ENCODE measurements around the gene WAC.
"Not testable (repeated sequence)": the region's sequence is repeated elsewhere in the genome, so short reads cannot be mapped to it uniquely, and the experiment has no call there.

Gene WAC

DNA sequence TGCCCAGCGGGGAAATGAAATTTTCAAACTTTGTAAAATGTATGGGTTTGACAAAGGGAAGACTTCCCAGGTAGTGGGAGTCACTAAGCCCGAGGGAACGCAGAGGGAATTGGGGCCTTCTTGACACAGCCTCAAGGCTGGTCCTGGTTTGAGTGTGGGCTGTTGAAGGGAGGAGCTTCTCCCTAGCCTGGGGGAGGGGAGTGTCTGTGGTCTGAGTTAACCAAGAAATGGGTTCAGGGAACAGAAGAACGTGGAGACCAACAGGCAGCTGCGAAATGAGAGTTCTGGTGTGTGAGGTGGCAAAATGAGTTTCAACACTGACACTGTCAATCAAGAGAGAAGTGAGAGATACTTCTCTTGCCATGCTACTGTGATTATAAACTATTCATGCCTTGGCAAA is 111.7 kb downstream of the WAC start:
- DNase-seq (ENCODE audit: low spot score), result no peak
- TF ChIP-seq, protein P1, sequence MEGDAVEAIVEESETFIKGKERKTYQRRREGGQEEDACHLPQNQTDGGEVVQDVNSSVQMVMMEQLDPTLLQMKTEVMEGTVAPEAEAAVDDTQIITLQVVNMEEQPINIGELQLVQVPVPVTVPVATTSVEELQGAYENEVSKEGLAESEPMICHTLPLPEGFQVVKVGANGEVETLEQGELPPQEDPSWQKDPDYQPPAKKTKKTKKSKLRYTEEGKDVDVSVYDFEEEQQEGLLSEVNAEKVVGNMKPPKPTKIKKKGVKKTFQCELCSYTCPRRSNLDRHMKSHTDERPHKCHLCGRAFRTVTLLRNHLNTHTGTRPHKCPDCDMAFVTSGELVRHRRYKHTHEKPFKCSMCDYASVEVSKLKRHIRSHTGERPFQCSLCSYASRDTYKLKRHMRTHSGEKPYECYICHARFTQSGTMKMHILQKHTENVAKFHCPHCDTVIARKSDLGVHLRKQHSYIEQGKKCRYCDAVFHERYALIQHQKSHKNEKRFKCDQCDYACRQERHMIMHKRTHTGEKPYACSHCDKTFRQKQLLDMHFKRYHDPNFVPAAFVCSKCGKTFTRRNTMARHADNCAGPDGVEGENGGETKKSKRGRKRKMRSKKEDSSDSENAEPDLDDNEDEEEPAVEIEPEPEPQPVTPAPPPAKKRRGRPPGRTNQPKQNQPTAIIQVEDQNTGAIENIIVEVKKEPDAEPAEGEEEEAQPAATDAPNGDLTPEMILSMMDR (IDR thresholded peaks at IDR 0.05; ENCODE audit: borderline replicate concordance, control extremely low read depth, extremely low read depth, insufficient read depth, missing control alignments), result no peak
- in situ Hi-C loops (cut with MboI; ENCODE audit: low sequenced_read_pairs, unreplicated experiment), result no loop called here

DNA sequence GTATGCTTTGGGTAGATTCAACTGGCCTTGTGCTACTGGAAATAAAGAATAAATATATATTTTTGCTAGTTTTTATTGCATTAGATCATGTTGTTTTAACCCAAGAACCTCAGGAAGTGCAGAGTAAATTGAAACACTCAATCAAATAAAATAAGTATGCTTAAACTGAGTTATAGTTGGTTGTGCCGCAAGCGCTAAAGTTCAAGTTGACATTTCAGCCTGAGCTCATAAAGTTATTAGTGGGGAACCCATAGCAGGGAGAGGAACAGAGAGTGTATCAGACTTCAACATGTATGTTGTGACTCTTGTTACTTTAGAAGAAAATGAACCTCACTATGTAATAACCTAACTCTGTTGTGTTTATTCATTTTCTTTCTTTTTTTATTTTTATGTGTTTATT is 119.2 kb downstream of the WAC start:
- in situ Hi-C loops (cut with MboI; ENCODE audit: low sequenced_read_pairs, unreplicated experiment), result loop anchor here (25.0 kb wide), 2 partner anchors 485 to 660 kb away; no protein-coding TSS in a partner anchor
- TF ChIP-seq, protein P1 (IDR thresholded peaks at IDR 0.05; ENCODE audit: borderline replicate concordance, control extremely low read depth, extremely low read depth, insufficient read depth, missing control alignments), result no peak
- DNase-seq (ENCODE audit: low spot score), result no peak

DNA sequence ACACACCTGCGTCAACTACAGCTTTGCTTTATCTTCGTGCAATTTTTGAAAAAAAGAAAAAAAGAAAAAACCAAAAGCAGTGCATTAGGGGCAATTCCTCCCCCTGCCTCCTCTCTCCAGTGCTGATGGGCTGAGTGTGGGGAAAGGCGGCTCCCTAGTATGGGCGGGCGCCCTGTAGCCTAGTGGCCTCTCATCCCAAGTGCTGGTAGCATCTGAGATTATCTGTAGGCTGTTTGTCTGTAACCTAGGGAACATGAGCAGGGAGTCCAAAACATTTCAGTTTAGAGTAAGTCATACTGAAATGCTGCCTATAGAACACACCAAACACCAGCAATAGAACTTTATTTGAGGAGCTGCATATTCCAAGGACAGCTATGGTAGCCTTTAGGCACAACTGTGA is 119.8 kb downstream of the WAC start:
- DNase-seq (ENCODE audit: low spot score), result no peak
- in situ Hi-C loops (cut with MboI; ENCODE audit: low sequenced_read_pairs, unreplicated experiment), result loop anchor here (25.0 kb wide), 2 partner anchors 485 to 660 kb away; no protein-coding TSS in a partner anchor
- TF ChIP-seq, protein P1 (IDR thresholded peaks at IDR 0.05; ENCODE audit: borderline replicate concordance, control extremely low read depth, extremely low read depth, insufficient read depth, missing control alignments), result no peak

DNA sequence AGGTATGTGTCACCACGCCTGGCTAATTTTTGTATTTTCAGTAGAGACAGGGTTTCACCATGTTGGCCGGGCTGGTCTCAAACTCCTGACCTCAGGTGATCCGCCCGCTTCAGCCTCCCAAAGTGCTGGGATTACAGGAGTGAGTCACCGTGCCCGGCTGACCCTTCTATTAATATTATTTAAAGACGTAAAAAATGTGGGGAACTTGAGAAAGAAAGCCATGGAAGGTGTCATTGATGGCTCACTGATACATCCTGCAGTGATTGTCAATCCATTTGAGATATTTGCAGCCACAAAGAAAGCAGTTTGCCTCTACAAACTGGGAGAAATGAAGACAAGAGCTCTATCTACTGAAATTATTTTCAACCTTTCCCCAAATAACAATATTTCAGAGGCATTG is 125.9 kb downstream of the WAC start:
- in situ Hi-C loops (cut with MboI; ENCODE audit: low sequenced_read_pairs, unreplicated experiment), result loop anchor here (25.0 kb wide), 2 partner anchors 478 to 653 kb away; no protein-coding TSS in a partner anchor

DNA sequence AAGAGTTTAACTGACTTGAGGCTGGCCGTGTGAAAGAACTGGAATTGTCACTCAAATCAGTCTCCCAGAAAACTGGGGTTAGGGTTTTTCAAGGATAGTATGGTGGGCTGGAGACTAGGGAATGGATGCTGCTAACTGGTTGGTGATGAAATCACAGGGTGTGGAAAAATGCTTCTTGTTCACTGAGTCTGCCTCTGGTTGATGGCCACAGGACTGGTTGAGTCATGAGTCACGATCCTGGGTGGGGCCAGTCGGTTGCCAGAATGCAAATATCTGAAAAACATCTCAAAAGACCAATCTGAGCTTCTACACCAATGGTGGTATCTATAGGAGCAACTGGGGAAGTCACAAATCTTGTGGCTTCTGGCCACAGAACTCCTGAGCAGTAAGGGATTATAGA is 128.1 kb downstream of the WAC start:
- DNase-seq (ENCODE audit: low spot score), result no peak
- in situ Hi-C loops (cut with MboI; ENCODE audit: low sequenced_read_pairs, unreplicated experiment), result loop anchor here (25.0 kb wide), 2 partner anchors 476 to 651 kb away; no protein-coding TSS in a partner anchor
- TF ChIP-seq, protein P1 (IDR thresholded peaks at IDR 0.05; ENCODE audit: borderline replicate concordance, control extremely low read depth, extremely low read depth, insufficient read depth, missing control alignments), result no peak

More for the DNA sequence above, 125.9 kb downstream of the WAC start:
- DNase-seq (ENCODE audit: low spot score), result not testable (repeated sequence)

DNA sequence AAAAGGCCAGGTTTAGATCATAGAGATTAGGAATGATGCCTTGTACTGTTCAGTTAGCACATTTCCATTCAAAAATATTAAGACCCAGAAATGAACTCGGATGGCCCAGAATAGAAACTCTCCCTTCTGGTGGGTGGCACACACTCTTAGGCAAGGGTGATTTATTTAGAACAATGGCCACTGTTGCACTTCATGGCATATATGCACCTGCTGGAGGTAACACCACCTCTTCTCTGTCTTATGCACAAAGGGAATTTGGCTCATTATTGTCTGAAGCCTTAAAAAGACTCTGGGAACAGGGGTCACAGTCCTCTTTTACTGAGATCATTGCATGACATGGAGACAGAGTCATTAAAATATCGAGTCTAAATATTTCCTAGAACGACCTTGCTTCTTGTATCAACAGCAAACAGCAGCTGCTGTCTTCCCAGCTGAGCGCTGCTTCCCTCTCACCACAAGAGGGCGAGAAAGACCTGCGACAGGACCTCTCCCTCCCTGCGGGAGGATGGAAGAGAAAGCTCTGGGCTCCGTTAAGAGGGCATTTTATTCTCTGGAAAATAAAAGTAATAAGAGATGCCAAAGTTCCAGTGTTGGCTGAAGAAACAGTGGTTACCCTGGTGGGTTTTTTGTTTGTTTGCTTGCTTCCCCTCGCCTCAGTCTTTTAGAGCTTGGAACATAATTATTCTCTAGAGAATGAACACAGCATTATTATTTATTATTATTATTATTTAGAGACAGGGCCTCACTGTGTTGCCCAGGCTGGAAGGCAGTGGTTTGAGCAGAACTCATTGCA is 130.9 kb downstream of the WAC start:
- peak; percentile 75 for DNase-seq (ENCODE audit: low spot score)
- TF ChIP-seq, protein P1 (IDR thresholded peaks at IDR 0.05; ENCODE audit: borderline replicate concordance, control extremely low read depth, extremely low read depth, insufficient read depth, missing control alignments), result peak; percentile 95
- in situ Hi-C loops (cut with MboI; ENCODE audit: low sequenced_read_pairs, unreplicated experiment), result loop anchor here (25.0 kb wide), 2 partner anchors 474 to 649 kb away; no protein-coding TSS in a partner anchor

DNA sequence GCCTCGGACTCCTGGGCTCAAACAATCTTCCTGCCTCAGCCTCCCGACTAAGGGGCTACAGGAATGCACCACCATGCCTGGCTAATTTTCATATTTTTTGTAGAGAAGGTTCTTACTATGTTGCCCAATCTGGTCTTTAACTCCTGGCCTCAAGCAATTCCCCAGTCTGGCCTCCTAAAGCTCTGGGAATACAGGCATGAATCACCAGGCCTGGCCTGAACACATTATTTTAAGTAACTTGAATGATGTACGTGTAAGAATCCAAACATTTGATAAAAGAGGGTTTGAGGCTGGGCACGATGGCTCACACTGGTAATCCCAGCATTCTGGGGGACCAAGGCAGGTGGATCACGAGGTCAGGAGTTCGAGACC is 131.4 kb downstream of the WAC start:
- DNase-seq (ENCODE audit: low spot score), result no peak
- TF ChIP-seq, protein P1 (IDR thresholded peaks at IDR 0.05; ENCODE audit: borderline replicate concordance, control extremely low read depth, extremely low read depth, insufficient read depth, missing control alignments), result no peak
- in situ Hi-C loops (cut with MboI; ENCODE audit: low sequenced_read_pairs, unreplicated experiment), result loop anchor here (25.0 kb wide), 2 partner anchors 473 to 648 kb away; no protein-coding TSS in a partner anchor
